Stimulated activated CD8-positive, alpha-beta memory T cell treated with anti-CD3 and anti-CD28 coated beads, Interleukin-15, amount 100 ng/mL, for 48 hours (primary cell): Measurements from ENCODE around the gene ZNF385A.
"Not testable (repeated sequence)": the region's sequence is repeated elsewhere in the genome, so short reads cannot be mapped to it uniquely, and the experiment has no call there.

ENCODE experiments used
- DNase-seq, 2 donors: peaks; one replicate each; pipeline ENCODE4 v3.0.0-alpha.2; 2020; ENCODE audit warnings: low read depth in 2 of 2

The ZNF385A gene

DNA sequence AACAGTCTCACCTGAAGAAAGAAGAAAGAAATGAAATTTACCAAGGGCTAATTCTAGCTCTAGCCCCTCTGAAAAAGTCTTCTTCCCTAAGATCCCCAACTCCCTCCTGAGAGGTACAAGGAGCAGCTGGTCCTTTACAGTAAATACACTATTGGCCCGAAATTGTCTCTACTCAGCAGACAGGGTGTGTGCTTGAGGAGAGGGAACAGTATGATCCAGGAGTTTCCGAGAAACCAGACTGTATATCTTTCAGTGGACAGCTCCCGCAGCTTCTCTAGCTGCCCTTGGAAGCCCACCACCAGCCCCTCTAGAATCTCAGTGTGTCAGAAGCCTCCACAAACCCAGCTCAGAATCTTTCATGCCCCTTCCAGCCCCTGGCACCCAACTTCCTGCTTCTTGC, 28.3 kb downstream of the ZNF385A start:
- no peak for DNase-seq

DNA sequence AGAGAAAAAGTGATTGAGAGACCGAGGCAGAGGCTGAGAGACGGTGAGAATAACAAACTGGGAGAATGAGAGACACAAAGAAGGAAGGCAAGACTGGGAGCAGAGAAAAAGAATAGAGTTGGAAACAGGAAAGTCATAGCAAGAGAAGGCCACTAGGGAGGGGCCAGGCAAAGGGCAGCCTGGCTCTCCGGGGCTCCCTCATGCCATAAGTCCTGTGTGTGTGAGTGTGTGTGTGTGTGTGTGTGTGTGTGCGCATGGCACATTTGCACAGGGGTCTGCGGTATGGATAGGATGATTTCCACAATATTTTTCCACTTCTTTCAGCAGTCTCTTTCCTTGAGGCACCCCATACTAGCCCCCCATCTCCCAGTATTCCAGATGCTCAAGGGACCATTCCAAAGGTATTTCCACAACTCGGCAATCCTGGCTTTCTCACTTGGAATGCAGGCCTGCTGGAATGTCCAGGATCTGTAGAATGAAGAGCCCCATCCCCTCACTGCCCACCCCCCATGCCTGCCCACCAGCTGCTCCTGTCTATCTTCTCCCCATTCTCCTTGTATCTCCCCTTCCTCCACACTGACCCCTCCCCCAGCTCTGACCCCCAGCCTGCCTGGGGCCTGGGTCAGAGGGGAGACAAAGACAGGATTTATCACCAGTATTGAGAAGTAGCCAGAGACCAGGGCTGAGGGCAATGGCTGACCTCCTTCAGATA, 29.3 kb downstream of the ZNF385A start:
- DNase-seq = no peak

DNA sequence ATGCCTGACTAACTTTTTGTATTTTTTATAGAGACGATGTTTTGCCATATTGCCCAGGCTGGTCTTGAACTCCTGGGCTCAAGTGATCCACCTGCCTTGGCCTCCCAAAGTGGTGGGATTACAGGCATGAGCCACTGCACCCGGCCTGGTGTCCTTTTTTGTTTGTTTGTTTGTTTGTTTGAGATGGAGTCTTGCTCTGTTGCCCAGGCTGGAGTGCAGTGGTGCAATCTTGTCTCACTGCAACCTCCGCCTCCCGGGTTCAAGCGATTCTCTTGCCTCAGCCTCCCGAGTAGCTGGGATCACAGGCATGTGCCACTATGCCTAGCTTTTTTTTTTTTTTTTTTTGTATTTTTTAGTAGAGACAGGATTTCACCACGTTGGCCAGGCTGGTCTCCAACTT, 30.3 kb downstream of the ZNF385A start:
- DNase-seq = not testable (repeated sequence)

DNA sequence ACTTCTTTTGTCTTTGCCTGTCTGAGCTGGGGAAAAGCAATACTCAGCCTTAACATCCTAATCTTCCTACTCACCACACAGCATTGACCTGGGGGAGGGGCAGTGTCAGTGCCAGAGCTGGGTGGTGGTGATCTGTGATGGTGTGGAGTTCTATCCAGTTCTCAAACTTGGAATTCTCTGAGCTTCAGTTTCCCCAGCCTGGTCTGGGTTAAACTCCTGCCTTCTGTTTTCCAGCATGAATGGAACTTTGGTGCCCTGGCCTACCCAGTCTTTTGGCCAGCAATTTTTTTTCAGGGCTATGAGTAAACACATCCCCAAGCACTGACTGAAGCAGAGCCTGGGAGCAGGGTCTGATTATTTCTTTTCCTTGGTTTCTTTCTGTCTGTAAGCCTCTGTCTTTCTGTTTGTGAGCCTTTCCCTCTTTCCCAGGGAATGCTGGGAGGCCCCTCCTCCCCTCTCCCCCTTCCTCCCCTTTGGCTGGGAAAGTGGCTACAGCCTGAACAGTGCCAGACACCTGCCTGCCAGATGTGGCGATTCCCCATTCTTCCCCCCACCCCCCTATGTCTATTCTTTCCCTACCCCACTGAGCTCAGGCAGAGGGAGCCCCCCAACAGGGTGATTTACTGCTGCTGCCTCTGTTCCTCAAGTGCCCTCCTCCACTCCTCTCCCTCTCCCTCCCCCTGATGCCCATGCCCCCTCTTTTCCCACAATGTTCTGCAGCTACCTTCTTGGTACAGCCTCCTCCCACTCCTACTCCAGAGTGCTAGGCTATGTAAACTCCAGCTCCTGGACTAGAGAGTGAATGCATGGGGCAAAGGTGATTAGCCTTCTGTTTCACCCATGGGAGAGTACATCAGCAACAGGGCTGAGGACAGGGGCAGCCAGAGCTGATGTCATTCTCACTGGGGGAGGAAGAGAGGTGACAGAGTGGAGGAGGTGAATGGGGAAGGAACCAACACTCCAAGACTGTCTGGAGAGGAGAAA, 31.4 kb downstream of the ZNF385A start:
- DNase-seq = no peak

DNA sequence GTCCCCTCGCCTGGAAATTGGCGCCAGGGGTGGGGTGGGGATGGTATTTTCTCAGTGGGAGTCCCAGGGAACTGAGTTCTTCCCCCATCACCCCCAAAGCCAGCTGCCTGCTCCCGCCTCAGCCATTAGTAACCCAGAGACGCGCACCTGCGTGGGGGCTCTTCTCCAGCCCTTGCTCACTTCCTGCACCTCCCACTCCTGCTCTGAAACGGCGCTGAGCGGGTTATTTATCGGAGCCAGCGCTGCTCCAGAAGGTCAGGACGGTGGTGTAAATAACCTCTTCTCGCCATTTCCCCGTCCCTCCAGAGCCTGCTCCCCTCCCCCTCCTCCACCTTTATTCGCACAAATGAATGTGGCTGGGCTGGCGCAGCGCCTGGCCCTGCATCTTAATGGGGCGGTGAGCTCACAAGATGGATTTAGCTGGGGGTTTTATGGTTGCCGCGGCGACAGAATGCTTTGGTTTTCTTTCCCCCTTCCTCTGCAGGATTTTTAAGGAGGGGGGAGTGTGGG, 32.5 kb downstream of the ZNF385A start:
- DNase-seq = no peak

DNA sequence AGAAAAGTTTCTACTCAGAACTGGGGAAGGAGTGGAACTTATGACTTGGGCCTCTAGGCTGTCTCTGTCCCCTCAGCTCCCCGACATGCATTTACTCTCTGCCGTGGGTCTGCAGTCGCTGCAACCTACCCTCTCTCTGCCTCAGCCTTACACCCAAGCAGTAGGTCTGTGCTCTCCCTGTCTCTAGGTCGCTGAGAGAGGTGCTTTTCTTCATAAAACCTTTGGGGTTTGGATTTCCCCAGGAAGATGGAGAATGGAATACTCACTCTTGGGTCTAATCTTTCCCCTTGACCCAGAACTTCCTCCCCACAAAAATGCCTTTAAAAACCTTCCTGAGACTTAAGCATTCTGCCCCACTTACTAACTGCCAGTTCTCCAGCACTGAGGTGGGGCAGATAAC, 33.2 kb downstream of the ZNF385A start:
- DNase-seq = no peak

DNA sequence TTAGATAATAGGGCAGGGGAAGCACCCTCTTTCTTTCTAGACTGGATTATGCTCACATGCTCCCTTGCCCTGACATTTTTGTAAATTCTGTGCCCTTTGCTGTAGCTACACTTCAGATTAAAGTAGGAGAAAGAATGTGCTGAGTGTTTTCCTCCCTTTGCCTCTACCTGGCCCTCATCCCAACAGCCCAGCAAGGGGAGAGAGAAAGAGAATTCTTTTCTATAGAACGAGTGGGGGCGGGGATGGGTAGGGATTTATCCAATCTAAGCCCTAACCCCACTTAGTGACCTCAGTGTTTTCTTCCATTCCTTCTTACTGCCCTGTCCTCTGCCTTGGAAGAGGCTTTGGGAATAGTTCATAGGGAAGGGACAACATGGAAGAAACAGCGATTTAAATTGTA, 33.8 kb downstream of the ZNF385A start:
- no peak for DNase-seq

DNA sequence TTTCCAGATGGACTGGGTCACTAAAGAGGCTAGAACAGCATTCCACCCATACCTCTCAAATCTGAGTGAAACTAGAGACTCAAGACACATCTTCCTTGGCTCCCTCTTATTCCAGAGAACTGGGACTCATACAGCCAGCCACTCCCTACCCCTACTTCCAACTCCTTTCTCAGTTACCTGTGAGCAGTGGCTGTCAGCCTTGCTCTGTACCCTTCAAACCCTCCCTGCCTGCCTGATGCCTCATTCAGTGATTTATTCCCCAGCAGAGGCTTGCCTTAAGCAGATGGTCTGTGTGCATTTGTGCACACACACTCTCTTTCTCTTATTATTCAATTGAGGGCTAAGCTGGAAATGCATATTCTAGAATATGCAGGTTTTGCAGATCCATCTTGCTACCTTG, 34.9 kb downstream of the ZNF385A start:
- no peak for DNase-seq

DNA sequence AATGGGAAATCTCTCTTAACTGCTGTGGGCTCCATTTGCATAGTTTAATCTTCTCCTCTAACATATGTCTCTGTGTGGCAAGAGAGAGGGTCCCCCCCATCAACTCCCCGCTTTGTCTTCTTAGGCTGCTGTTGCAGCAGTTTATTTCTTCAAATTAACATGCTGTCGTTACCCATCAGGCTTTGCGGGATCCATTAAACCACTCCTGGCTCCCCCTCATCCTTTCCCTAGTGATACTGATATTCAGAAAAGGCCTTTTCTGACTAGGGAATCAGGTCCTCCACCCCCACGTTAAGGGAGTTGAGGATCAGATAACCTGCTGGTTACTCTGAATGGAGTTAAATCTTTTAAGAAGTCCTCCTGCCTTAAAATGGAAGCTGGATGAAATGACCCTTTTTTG, 35.5 kb downstream of the ZNF385A start:
- DNase-seq = no peak

DNA sequence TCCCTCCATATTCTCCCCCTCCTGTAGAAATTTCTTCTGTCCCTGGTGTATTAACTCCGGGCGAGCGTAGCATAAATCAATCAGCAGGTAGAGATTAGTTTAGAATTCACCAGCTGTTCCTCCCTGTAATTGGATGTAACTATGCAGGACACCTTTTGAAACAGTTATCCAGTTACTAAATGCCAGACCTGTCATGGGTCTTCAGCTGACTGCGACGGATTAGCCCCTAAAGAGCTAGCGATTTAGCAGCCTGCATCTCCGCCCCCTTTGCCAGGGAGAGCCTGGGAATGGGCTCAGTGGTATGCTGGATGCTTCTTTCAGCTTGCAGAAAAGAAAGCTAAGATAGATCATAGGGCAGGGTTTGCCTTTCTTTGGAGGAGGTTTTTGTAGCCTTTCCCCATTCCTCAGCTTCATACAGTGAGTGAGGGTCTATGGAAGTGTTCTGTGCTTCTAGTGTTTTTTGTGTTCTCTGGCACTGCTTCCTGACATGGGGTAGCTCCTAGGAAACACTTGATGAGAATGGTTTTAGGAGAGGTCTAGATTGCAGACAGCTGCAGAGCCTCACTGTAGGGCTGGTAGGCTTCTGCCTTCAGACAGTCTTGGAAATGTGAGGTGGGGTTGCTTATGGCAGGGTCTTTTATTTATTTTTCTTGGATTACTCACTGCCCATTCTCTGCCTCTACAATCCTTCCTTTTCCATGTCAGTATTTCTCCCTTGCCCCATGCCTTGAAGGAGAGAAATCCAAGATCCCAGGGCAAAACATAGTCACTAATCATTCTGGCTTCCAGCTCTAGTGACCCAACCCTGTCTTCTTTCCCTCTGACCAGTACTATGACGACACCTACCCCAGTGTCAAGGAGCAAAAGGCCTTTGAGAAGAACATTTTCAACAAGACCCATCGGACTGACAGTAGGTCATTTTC, 42.9 kb downstream of the ZNF385A start:
- no peak for DNase-seq

DNA sequence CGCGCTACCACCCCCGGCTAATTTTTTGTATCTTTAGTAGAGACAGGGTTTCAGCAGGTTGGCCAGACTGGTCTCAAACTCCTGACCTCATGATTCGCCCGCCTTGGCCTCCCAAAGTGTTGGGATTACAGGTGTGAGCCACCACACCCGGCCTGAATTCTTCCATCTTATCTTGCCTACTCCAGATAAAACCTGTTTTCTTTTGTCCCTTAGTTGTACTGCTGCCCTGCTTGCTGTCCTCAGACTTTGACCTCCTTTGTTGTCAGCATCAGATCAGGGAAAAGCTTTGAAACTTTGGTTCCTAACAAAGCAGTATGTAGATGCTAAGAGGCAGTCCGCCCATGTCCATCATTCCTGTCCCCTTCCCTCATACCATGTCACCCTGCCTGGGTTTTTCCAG, 43.7 kb downstream of the ZNF385A start:
- no peak for DNase-seq

DNA sequence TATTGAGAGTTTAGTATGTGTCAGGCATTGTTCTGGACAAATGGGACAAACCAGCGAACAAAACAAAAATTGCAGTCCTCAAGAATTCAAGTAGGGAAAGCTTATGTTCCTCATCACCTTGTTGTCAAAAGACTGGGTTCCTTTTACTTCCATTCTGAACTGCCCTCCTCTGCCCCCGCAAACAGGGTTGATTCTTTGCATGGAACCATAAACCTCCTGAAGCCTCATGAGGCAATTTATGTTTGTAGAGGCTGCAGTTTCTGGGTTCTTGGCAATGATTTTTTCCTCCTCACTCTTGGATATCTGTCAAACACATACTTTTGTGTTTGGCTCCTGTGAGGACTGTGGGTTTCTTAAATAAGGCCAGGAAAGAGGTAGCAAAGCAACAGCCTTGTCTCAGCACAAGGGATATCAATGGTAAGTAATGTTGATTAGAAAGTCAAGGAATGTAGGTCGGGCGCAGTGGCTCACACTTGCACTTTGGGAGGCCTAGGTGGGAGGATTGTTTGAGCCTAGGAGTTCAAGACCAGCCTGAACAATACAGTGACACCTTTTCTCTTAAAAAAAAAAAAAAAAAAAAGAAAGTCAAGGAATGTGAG, 45.7 kb downstream of the ZNF385A start:
- DNase-seq = no peak

DNA sequence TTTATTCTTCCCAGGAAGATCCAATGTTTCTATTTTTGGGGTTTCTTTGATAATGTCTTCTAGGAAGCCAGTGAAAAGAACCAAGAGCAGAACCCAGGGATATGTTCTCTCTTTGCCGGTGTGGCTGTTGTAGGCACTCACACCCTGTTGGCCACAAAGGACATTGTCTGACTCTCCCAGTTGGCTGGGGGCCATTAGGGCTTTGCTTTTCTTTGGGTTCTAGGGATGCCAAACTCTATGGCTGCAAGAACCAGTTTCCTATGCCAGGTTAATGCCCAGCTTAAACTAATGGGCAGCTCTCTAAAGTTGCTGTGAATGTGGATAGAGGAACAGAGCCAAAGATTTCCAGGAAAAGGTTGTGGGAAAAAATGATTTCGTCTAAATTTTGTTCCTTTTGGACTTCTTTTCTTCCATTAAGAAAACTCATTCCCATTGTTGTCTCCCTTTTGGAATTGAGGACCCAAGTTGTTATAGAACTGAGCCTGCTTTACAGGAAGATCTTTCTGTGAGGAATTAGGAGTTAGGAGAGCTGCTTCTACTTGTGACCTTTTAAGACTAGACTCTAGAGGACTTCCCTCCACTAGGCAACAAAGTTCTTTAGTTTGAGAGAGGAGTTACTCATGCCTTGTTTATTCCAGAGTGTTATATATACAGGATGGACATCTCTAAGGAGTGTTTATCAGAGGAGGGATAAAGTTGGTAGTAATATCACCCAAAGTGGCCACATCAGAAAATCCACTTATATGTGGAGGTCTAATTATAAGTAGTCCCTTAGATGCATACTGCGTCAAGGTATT, 46.5 kb downstream of the ZNF385A start:
- no peak for DNase-seq

DNA sequence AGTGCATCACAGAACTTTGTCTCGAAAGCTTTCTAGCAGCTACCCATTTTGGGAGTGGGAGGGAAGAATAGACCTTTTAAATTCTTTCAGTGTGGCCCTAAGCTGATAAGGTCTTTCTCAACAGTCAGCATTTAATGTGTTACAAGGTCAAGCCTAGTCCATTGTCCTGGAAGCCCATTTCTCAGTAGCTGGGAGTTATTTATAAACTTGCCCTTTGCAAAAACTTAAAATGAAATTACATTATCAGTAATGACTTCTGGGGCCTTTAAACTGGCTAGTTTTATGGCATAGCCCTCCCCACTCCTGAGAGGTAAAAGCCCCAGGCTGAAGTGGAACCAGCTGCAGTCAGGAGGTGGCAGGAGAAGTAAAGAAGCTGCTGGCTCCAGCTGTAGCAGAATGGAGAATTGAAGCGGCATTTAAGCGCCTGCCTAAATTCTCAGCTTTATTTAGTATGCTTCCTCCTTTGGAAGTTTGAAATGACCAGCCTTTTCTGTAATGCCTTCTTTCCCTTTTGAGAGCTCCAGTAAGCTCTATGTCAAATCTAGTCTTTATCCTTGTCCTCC, 47.2 kb downstream of the ZNF385A start:
- DNase-seq = no peak

DNA sequence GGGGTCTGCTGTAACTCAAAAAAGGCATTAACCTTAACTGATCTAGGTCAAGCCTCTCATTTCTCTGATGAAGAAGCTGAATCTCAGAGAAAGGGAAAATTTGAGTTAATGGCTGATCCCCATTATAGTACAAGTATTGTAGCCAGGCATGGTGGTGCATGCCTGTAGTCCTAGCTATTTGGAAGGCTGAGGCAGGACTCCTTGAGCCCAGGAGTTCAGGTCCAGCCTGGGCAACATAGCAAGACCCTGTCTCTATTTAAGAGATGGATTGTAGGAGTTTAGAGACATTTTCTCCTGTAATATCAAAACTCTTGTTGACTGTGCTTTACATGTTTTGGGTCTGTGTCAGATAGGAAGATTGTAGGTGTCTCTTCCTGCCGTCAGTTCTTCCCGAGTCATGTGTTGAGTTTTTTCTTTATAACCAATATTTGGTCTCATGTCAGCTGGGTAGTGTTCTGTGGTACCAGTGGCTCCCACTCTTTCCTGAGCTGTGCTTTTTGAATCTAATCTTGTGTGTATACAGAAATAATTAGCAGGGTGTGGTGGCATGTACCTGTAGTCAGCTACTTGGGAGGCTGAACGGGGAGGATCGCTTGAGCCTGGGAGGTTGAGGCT, 51.0 kb downstream of the ZNF385A start:
- no peak for DNase-seq

DNA sequence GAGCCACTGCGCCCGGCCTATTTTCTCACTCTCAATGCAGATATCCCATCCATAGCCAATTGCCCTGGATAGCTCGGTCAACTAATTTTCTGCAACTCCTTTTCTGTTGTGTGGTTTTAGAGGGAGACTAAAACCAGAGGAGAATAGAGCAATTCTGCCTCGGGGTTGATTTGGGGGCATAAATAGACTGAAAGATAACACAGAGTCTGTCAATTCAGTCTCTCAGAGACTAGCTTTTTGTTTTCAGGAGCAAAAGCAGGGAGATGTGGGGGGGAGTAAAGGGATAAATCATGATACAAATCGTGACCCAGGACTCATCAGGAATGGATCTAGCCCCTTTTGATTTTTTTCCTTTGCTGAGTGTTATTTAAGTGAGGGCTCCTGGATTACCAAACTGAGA, 53.1 kb downstream of the ZNF385A start:
- no peak for DNase-seq

DNA sequence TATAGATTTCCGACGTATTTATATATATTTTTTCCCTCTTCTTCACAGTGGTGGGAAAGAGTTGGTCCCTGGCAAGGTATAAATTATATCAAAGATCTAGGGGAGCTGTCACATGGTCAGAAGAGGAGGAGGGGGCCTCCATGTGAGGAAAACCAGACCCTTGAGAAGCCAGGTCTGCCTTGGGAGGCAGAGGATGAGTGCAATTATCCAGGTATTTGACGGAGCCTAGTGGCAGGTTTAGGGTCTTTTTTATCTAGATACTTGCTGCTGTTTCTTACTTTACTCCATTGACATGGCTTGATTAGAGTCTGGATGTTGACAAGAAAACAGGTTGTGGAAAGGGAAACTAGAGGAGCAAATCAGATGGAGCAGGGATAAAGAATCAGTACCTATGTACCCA, 54.1 kb downstream of the ZNF385A start:
- no peak for DNase-seq

DNA sequence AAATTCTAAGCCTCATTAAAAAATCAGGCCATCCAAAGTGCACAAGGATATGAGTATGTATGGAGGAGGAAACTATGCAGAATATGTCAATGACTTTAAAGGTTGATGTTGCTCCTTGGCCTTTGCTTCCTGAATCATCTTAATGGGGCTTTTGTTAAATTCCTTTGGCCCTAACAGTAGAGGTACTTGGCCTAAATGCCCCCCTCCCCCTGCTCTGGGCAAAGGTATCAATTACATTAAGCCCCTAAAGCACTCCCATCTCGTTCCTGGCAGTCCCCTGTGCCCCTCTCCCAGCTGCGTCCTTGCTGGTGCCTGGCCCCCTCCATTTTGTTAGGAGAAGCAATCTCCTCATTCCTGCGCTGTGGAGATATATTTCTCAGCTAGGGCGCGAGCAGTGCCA, 54.8 kb downstream of the ZNF385A start:
- no peak for DNase-seq

DNA sequence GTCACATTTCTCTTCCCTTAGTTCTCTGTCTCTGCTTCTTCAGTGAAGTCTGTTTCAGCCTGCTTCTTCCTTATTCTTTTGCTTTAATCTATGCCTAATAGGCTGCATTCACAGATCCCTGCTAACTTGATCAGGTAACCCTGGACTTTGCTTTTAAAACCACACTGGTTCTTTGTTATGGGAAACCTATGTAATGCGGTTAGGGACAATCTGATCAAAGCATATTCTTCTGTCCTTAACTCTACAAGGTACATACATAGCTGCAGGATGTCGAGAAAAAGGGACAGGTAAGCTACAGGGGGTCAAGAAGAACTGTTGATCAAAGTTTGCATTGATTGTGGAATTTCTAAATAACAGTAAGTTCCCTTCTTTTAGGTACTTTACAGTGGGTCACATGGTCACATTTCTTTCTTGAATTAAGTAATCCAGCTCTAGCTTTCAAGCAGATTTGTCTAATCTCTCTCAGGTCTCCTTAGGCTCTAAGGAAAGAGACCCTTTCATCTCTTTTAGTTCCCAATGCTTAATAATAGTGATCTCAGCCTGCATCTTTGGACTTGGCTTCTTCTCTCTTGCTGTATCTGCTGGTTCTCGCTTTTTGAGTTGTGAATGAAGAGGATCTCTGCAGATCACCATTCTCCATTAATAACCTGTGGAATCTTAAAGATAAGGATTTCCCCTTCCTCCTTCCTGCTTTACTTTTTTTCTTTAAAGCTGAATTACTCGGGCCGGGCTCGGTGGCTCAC, 55.8 kb downstream of the ZNF385A start:
- no peak for DNase-seq
